Activated CD4-positive, alpha-beta T cell treated with anti-CD3 and anti-CD28 coated beads, Interleukin-2, Interleukin-4, amounts not matched to agents 100 ng/mL and 50 ng/mL, durations not matched to agents 16 hours and 8 hours (primary cell): ENCODE data around the gene SP100.
"Not testable (repeated sequence)": the region's sequence is repeated elsewhere in the genome, so short reads cannot be mapped to it uniquely, and the experiment has no call there.

Experiments
- DNase-seq: peaks from one replicate; pipeline ENCODE4 v3.0.0-alpha.2; 2020; ENCODE audit warnings: low spot score

SP100 gene

DNA sequence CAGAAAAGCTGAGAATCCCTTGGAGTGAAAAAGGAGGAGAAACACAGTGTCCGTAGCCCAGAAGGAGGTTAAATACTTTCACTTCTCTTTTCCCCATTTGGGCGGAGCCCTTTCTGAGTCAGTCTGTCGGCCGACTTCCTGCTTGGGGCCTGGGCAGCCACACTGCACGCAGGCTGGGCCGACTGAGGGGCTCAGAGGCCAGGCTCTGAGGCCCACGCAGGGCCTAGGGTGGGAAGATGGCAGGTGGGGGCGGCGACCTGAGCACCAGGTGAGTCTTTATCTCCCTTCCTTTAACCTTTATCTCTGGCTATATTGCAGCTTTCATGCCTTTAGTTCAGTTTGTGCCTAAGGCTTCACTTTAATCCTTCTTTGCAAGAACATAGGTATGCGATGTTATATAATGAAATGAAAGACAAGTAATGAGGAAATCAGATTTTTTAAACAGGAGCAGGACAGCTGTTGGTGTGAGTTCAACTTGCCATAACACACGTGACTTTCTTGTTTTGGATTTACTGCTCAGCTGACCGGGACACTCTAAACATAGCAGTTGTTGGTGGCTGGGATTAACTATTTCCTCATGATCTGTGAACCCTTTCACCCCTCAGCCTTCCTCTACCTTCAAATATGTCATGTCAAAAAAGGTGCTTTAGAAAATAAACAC is at the start of gene SP100:
Gene SP100 (plus strand): TSS at position 141 of the 661 bp plus-strand sequence. CDS start 96 bp downstream, at position 237.
- peak; percentile 87 for DNase-seq

DNA sequence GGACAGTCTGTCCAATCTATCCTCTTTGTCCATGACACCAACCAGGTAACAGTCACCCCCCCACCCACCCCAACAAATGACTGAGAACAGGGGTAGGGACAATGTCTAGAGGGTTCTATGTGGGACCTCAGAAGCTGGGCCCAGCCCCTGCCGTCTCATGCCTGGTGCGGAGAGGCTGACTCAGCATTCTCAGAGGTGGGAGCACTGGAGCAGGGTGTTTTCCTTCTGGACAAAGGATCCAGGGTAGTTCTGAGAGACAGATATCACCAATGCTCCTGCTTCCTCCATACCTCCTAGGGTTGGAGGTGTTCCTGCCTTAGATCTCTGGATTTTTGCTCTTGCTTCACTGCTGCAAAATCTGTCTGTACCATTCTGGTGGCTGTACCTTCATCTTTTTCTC is 33.9 kb upstream of the SP100 start:
- DNase-seq = no peak

DNA sequence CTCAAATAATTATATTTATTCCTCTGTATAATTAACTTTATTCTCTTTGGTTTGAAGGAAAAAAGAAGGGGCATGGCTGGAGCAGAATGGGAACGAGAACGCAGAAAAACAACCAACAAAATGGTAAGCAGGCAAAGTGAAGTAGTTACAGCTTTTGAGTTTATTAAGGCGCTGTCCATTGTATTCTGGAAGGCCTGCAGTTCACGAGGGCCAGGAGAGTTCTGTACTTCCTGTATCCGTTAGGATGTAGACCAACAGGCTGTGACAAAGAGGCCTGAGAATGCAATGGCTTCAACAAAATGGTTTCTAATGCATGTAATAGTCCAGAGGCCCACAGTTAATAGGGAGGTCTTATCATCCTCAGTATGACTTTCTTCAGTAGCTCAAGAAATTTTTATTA is 32.5 kb upstream of the SP100 start:
- DNase-seq = no peak

DNA sequence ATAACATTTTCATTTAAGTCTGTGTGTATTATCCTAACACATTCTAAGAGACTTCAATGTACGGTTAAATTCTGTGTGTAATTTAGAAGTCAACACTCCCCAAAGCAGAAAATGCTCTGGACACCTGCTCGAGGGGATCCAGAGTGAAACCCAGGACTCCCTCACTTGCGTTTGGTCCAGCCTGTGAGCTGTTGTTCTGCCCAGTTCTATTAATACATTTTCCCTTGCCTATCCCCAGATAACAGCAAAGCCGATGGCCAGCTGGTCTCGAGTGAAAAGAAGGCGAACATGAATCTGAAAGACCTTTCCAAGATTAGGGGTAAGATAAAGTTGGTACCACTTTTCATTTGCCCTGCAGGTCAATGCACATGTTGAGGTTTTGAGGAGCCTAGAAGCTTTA is 31.0 kb upstream of the SP100 start:
- DNase-seq = no peak

DNA sequence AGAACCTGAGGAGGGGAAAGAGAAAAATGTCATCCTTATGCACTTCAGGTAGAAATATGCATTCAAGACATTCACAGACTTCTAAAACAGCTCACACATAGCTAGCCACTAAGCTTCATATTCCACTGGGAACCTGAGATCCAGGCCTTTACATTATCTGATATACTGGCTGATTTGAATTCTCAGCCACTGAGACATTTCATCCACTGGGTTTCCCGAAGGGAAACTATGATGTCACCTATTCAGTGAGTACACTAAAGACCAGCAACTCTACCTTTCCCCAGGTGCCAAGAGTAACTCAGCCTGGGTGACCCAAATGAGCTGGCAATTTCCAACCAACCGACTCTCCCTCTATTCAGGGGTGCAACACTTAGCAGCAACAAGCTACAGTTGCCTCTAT is 21.7 kb upstream of the SP100 start:
- no peak for DNase-seq

DNA sequence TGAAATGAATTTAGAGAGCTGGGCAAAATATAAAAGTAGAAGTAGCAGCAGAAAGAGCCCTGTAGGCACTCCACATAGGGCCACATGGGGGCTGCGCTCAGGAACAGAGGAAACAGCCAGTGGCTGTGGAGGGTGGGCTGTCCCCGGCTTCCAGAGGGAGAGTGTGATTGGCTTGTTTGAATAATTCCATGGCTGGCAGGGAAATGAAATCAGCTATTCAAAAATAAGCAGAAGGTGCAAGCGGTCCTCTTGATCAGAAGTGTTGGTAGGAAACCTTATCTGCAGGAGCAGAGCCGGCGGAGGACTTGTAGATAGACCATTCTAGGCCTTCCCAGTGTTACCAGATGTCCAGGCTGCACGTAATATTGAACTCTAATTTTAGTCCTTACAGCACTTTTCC is 17.3 kb upstream of the SP100 start:
- DNase-seq = not testable (repeated sequence)

DNA sequence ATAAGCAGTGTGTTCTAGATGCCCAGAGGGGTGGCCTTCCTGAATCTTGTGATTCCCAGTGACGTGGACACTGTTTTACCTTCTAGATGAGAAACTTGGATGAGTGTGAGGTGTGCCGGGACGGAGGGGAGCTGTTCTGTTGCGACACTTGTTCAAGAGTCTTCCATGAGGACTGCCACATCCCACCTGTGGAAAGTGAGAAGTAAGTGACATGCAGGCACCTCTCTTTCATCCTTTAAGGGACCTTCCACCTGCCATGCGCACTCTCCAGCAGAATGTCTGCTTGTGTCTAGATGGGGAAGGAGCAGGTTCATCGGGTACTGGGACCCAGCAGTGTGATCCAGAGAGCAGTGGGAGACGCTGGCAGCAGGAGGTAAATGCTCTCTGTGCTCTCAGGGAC is 16.0 kb upstream of the SP100 start:
- no peak for DNase-seq

DNA sequence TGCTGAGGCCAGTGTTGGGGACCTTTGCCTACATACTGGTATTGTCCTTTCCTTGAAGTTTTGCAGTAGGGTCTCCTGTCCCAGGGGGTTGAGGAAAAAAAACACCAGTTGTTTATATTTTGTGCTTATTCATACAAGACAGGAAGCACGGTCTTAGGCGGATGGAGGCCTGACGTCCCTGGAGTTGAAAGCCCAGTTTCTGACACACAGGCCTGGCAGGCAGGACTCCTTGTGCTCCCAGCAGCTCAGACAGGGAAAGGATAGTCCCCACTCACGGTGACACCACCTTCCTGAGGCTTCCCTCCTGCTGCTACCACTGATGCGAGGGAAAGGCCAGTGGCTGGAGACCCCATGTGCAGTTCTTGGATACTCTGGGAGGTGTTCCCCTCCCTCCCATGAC is 15.5 kb upstream of the SP100 start:
- no peak for DNase-seq

DNA sequence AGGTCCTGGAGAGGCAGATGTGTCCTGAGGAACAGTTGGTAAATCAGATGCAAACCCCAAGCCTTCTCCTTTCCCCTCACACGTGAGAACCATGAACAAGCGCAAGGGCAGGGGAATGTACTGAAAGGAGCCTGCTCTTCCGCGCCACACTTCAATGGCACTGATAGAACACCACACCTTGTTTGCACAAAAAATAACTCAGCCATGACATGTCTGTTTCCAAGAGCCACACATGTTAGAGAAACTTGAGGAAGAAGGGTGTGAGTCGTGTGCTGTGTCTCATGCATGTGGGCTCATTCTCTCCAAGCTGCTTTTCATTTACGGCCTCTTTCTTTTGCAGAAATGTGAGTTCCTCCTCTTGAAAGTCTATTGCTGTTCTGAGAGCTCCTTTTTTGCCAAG is 15.0 kb upstream of the SP100 start:
- not testable (repeated sequence) for DNase-seq

DNA sequence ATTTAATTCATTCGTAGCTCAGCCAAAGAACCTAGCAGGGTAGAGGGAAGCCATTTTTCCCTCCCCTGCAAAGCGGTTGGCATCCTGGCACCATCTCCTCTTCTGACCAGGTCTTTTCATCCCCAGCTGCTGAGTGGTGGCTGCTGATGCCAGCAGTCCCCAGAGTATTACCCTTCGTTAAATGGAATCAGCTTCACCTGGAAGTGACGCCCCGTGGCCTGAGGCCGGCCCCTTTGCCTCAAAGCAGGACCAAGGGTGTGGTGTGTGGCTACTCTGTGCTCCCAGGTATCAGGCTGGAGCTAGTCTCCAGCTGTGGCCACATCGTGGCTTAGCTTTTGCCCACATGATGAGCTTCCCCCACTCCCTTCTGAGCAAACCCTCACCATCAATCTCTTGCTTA is 12.3 kb upstream of the SP100 start:
- no peak for DNase-seq

DNA sequence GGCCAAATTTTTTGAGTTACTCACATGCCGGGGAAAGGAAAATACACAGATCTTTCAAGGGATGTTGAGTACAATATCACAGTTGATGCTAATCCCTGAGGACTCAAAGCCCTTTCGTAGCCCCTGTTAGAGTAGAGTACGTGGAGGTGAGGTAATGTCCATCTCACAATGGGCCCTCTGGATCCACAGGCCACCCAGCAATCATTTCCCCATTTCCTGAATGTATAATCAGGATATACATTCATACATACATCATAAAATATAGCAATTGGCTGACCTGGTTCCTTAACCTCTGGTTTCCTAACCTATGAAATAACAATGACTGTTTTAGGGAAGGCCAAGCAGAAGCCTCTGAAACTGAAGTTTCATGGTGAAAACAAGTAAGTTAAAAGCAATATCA is 10.2 kb upstream of the SP100 start:
- no peak for DNase-seq

DNA sequence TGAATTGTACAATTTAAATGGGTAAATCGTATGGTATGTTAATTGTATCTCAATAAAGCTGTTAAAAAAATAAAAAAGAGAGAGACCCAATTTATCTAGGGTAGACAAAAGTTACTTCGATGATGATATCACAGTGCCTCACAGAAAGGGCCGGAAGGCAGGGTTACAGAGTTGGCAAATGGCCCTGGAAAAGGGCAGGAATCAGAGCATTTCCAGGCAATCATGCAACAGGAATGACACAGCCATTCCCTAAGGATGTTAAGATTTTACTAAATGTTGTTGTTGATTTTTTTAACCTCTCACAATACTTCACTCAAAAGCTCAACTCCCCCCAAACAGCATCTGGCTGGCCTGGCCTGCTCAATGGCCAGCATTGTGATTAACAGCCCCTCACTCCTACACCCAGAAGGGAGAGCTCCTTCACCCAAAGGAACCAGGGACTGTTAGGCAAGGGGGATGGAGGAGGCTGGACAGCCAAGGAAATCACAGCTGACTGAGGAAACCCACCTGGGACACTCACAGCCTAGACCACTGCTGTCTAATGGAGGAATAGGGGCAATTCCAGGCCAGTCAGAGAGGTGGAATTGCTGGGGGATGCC is 7.7 kb upstream of the SP100 start:
- DNase-seq = no peak

DNA sequence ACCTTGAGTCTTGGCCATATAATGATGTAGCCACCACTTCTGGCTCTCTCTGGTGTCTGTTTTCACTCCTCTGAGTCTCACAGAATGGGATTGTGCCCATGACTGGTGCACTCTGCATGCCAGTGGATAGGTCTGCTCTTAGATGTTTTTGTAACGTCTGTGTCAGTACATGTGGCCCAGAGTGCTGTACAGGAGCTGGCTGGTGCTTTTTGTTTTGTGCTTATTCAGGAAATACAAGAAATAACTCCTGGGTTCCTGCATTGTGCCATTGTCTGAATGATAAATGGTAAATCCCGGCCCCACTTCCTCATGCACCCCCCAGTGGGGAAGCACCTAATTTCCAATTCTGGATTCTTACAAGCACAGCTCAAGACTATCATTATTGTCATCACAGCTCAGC is 6.7 kb upstream of the SP100 start:
- DNase-seq = not testable (repeated sequence)

DNA sequence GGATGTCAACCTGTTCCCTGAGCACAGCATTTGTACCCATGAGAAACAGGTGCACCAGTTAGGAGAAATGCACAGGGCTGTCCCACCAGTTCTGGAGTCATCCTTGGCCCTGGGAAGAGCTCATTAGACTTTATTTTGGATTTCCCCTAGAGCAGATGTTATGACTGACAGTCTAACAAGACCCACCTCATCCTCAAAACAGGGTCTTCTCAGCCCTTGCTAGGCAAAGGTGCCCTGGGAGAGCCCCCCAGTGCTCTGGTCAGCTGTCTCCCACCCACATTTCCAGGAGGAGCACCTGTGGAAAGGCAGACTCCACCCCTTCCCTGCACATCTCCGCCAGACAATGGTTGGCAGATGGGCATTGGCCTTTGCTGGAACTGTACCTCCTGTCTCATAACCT is 5.7 kb upstream of the SP100 start:
- DNase-seq = no peak

DNA sequence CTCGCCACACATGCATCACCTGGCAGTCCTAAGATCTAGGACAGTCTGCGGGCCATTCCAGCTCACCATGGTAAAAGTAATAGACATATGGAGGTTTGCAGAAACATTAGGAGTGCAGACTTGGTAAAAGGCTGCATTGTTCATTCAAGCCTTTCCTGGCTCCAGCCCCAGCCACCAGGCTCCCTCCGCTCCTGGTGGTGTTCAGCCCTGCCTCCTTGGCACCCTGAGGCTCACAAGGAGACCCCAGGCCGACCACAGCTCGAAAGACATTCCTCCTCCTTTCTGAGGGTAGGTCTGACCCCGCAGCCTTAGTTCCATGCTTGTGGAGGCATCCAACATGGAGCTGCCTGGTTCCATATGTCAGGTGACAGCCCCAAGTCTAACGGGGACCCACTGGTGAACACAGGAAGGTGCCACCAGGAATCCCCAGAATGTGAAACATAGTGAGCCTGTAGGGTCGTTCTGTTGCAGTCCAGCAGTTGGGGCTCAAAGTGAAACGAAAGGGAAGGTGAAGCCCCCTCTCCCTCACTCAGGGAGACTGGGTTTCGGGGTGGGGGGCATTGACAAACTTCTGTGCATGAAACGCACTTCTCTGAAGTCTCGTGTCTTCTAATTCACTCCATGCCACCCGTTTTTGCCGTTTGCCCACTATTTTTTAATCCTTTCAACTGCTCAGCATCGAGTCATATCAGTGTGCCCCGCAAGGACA is 5.0 kb upstream of the SP100 start:
- DNase-seq = no peak

DNA sequence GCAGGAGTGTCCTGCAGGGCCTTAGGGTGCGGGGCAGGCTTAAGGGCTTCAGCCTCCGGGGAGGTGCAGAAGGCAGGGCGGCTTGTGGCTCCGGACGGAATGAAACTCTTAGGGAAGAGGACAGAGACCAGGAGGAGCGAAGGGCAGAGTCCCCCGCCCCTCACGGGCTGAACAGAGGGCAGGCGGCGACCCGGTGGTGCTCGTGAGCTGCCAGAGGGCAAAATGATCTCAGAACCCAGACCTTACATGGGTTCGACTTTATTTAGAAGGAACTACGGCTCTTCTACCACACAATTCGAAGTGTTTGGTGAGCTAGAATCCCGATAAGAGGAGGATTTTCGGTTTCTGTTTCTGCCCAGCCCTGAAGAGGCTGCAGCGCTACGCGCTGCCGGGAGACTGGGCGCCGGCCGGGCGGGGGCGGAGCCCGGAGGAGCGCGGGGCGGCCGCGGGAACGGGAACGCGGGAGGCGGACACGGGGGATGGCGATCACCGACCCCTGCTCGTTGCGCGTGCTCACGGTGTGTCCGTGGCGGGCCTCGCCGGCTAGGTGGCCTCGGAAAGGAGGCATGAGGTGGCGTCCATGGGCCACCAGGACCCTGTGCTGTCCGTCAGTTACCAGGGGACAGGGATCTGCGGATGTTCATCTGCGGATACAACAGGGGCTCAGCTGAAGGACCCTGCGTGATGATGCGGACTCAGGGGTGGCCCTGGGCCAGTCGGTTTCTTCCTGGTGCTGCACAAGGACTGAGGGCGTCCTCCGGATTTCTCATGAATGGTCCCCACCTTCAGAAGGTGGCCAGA is 4.2 kb upstream of the SP100 start:
- peak; percentile 65 for DNase-seq

DNA sequence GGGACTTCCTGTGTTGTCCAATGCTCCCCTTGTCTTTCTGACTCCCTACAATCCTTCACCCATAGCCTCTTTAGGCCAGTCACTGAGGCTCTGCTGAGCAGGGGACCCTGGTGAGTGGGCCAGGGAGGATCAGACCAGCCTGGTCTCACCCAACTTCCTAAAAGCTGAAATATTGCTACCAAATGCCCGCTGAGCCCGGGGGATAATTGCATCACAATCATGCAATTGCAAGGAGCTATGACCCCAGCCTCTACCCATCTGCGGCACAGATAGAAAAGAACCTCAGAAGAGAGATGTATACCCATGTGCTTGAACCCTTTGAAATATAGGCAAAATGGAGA is 3.7 kb upstream of the SP100 start:
- DNase-seq = no peak

DNA sequence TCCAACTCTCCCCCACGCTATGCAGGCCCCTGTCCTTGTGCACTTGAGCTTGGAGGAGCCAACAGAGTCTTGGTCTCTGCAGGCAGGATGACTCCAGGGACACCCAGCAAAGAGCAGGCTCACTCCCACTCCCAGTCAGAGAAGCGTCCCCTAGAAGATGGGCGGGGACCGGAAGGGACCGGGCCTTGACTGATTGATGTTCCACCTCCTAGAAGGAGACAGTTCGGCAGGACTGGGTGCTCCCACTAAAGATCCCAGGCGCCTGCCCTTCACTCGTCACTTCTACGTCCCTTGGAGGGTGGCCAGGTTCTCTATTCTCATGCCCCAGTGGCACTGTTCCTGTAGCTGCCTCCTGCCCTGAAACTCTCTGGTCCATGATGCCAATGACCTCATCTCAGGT is 3.2 kb upstream of the SP100 start:
- no peak for DNase-seq

DNA sequence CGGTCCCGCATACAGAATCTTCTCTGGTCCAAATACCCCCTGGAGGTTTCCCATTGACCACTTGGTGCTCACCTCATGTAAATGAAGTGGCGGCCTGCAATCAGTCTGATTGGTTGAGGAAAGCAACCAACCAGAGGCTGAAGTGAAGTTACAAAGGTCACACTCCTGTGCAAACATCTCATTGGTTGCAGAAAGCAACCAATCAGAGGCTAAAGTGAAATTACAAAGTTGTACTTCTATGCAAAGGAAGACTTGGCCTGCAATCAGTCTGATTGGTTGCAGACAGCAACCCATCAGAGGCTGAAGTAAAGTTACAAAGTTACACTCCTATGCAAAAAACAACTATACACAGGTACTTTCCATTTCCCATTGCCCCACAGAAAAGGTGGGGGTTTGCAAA is 2.5 kb upstream of the SP100 start:
- DNase-seq = no peak

DNA sequence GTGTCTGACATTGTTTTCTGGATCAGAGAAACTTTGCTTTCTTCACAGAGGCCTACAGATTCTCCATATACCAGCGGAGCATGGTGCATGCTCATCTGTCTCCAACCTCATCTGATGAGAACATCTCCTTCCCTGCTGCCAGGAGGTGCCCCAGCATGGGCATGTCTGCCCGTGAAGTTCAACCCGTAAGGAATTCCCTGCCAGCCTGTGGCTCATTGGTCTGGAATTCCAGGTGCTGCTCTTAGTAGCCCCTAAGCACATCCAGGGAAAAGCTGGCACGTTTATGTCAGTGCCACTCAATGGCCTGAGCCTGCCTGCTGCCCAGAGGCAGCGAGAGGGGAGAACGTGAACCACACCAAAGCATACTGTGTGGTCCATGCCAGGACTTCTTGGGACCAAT is 1.7 kb upstream of the SP100 start:
- no peak for DNase-seq

DNA sequence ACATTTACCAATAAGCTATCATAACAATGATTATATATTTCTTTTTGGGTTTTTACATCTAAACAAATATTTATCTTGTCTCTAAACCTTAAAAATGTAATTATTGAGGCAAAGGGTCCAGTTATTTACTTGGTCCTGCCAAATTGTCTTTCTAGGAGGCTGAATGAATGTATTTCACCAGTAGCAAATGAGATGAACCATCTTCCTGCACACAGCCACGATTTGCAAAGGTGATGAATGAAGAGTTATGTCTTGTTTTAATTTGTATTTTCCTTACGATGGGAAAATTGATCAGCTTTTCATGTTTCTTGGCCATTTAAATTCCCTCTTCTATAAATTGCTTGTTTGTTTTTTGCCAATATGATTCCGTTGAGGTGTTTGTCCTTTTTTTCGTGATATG is 1.4 kb downstream of the SP100 start:
- no peak for DNase-seq

DNA sequence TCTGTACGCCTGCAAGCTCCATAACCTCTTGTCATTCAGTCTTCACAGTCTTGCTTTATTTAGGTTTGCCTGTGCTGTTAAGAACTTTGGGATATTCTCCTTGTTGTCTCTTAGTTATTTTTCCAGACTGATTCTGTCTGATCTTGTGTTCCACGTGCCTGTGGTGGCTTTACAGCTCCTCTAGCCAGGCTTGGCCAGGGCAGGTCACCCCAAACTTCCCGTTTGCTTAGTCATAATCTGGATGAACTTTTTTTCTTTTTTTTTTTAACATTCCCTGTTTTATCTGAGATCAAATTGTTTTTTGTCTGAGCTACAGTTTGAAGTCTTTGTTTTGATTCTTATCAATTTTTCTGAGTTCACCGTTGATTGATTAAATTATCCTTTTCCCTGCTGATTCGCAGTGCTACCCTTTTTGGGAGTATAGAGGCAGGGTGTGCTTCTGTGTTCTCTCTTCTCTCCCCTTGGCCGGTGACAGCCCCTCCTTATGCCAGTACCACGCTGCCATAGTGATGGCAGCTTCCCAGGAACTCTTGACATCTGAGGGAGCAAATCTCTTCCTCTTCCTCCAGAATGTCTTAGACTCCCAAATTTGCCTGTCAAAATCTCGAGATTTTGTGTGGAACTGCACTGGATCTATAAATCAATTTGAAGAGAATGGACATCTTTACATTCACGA is 2.5 kb downstream of the SP100 start:
- DNase-seq = no peak
